Neural cell (in vitro differentiated cells): ENCODE results near the gene KCNE1. TPM values are rescaled to one million over a fixed set of nuclear protein-coding genes. Genes with fewer than 3 reads are reported as not detected.

ENCODE experiments used
- H2AFZ ChIP-seq: fragments of 200-600, 300-800 bp; sonication (generic), shearing (Covaris generic); 2 replicates; pipeline ENCODE4 v1.6.0; 2014; ENCODE audit warnings: low read depth, mild to moderate bottlenecking, antibody characterized with exemption, low read length, moderate library complexity
- H3F3A ChIP-seq: fragments of 200-600 bp; shearing (Covaris generic); 2 replicates; pipeline ENCODE4 v1.6.1; 2016; ENCODE audit warnings: mild to moderate bottlenecking, moderate library complexity, mixed read lengths, antibody characterized with exemption, low read length; ENCODE audit not compliant: insufficient read depth, poor library complexity, severe bottlenecking
- H3K27ac ChIP-seq: fragments of 200-600, 300-800 bp; sonication (generic), shearing (Covaris generic); 2 replicates; pipeline ENCODE4 v1.5.1; 2014; ENCODE audit warnings: mild to moderate bottlenecking, low read length, moderate library complexity
- H3K27me3 ChIP-seq: fragments of 300-800, 200-600 bp; sonication (generic), shearing (Covaris generic); 2 replicates; pipeline ENCODE4 v1.6.0; 2014; ENCODE audit warnings: mild to moderate bottlenecking, low read depth, low read length, moderate library complexity; ENCODE audit not compliant: insufficient read depth
- H3K36me3 ChIP-seq: fragments of 300-800, 200-600 bp; sonication (generic), shearing (Covaris generic); 2 replicates; pipeline ENCODE4 v1.5.1; 2014; ENCODE audit warnings: mild to moderate bottlenecking, antibody characterized with exemption, low read length, moderate library complexity; ENCODE audit not compliant: insufficient read depth
- H3K4me2 ChIP-seq: fragments of 300-800, 200-600 bp; sonication (generic), shearing (Covaris generic); 2 replicates; pipeline ENCODE4 v1.6.0; 2014; ENCODE audit warnings: mild to moderate bottlenecking, low read length
- H3K4me3 ChIP-seq: fragments of 300-800, 200-600 bp; sonication (generic), shearing (Covaris generic); 2 replicates; pipeline ENCODE4 v1.5.1; 2014; ENCODE audit warnings: mild to moderate bottlenecking, low read length, moderate library complexity
- H3K79me2 ChIP-seq: fragments of 200-600 bp; shearing (Covaris generic); replicated peaks from 2 replicates; pipeline ENCODE4 v1.6.0; 2014; ENCODE audit warnings: mild to moderate bottlenecking, low read length, moderate library complexity; ENCODE audit not compliant: insufficient read depth
- H3K9ac ChIP-seq: fragments of 300-800, 200-600 bp; sonication (generic), shearing (Covaris generic); 2 replicates; pipeline ENCODE4 v1.6.1; 2016; ENCODE audit warnings: mild to moderate bottlenecking, low read length, mixed read lengths
- H3K9me2 ChIP-seq: fragments of 200-600 bp; shearing (Covaris generic); 2 replicates; pipeline ENCODE4 v1.6.1; 2016; ENCODE audit warnings: mild to moderate bottlenecking, low read length, mixed read lengths; ENCODE audit not compliant: insufficient read depth
- H3K9me3 ChIP-seq: fragments of 200-600, 300-800 bp; sonication (generic), shearing (Covaris generic); 2 replicates; pipeline ENCODE4 v1.6.1; 2016; ENCODE audit warnings: mild to moderate bottlenecking, mixed run types, low read length, moderate library complexity, mixed read lengths
- H4K20me1 ChIP-seq: fragments of 200-600 bp; shearing (Covaris generic); 2 replicates; pipeline ENCODE4 v1.6.1; 2016; ENCODE audit warnings: mild to moderate bottlenecking, mixed run types; ENCODE audit not compliant: insufficient read depth
- EP300 ChIP-seq: fragments of 450-650 bp; conservative IDR thresholded peaks from 2 replicates; pipeline ENCODE4 v1.6.1; 2014; ENCODE audit warnings: antibody characterized with exemption, mild to moderate bottlenecking, moderate library complexity; ENCODE audit not compliant: poor library complexity, severe bottlenecking
- EZH2 ChIP-seq: fragments of 200-600, 300-800 bp; shearing (Covaris generic), sonication (generic); IDR thresholded peaks from 2 replicates; pipeline ENCODE4 v1.6.1; 2014; ENCODE audit warnings: antibody characterized with exemption, low read length, borderline replicate concordance, mild to moderate bottlenecking; ENCODE audit not compliant: insufficient read depth, poor library complexity, severe bottlenecking
- MXI1 ChIP-seq: fragments of 450-650 bp; conservative IDR thresholded peaks from 2 replicates; pipeline ENCODE4 v1.6.1; 2014; ENCODE audit warnings: antibody characterized with exemption, mild to moderate bottlenecking; ENCODE audit not compliant: poor library complexity, severe bottlenecking
- POLR2AphosphoS5 ChIP-seq: IDR thresholded peaks from 2 replicates; pipeline ENCODE4 v1.6.1; 2012
- RAD21 ChIP-seq: fragments of 450-650 bp; conservative IDR thresholded peaks from 2 replicates; pipeline ENCODE4 v1.6.1; 2014; ENCODE audit warnings: antibody characterized with exemption, mild to moderate bottlenecking, moderate library complexity
- SMC3 ChIP-seq: fragments of 450-650 bp; conservative IDR thresholded peaks from 2 replicates; pipeline ENCODE4 v1.6.1; 2014; ENCODE audit warnings: antibody characterized with exemption, mild to moderate bottlenecking, moderate library complexity; ENCODE audit not compliant: poor library complexity
- TAF1 ChIP-seq: IDR thresholded peaks from 2 replicates; pipeline ENCODE4 v1.6.1; 2012; ENCODE audit warnings: low read depth
- polyA plus RNA-seq: library from polyadenylated mRNA; depleted of rRNA; stranded (reverse); fragments of >200 nt; gene quantifications from 2 replicates; pipeline ENCODE4 v1.2.3, GENCODE V29; 2014
- TF ChIP-seq, protein P1 (sequence below): IDR thresholded peaks from 2 replicates; pipeline ENCODE4 v1.6.1; 2012; ENCODE audit warnings: borderline replicate concordance
- TF ChIP-seq, protein P2 (sequence below): fragments of 450-650 bp; IDR thresholded peaks from 2 replicates; pipeline ENCODE4 v1.5.1; 2014; ENCODE audit warnings: antibody characterized with exemption, mild to moderate bottlenecking, moderate library complexity; ENCODE audit not compliant: poor library complexity, severe bottlenecking

KCNE1 gene
- polyA plus RNA-seq, 1 donor from 2014 or later: not detected

DNA sequence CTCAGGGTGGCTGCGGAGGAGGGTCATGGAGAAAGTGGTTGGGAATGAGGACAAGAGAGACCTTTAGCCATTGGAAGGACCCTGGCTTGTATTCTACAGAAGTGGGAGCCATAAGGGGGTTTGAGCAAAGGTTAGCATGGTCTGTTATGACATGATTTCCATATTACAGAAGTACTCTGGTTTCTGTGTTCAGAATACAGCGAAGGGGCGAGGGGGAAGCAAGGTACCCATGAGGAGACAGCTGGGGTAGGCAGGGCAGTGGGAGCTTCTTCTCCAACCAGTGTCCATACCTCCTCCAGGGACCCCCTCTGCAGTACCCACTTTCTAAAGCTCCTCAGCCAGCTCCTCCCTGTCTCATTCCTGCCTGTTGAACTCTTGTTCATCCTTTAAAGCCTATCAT lies 21.9 kb upstream of the KCNE1 start:
- H3K36me3 ChIP-seq: no peaks in the 10 kb centered on the region
- H3K4me3 ChIP-seq: no peak overlapping the region
- H2AFZ ChIP-seq: no peak overlapping the region
- TF ChIP-seq EZH2 (no peak), RAD21 (no peak), POLR2AphosphoS5 (no peak), SMC3 (no peak), TAF1 (no peak), MXI1 (no peak), EP300 (no peak)
- TF ChIP-seq, protein P1, sequence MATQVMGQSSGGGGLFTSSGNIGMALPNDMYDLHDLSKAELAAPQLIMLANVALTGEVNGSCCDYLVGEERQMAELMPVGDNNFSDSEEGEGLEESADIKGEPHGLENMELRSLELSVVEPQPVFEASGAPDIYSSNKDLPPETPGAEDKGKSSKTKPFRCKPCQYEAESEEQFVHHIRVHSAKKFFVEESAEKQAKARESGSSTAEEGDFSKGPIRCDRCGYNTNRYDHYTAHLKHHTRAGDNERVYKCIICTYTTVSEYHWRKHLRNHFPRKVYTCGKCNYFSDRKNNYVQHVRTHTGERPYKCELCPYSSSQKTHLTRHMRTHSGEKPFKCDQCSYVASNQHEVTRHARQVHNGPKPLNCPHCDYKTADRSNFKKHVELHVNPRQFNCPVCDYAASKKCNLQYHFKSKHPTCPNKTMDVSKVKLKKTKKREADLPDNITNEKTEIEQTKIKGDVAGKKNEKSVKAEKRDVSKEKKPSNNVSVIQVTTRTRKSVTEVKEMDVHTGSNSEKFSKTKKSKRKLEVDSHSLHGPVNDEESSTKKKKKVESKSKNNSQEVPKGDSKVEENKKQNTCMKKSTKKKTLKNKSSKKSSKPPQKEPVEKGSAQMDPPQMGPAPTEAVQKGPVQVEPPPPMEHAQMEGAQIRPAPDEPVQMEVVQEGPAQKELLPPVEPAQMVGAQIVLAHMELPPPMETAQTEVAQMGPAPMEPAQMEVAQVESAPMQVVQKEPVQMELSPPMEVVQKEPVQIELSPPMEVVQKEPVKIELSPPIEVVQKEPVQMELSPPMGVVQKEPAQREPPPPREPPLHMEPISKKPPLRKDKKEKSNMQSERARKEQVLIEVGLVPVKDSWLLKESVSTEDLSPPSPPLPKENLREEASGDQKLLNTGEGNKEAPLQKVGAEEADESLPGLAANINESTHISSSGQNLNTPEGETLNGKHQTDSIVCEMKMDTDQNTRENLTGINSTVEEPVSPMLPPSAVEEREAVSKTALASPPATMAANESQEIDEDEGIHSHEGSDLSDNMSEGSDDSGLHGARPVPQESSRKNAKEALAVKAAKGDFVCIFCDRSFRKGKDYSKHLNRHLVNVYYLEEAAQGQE: no peak
- TF ChIP-seq, protein P2, sequence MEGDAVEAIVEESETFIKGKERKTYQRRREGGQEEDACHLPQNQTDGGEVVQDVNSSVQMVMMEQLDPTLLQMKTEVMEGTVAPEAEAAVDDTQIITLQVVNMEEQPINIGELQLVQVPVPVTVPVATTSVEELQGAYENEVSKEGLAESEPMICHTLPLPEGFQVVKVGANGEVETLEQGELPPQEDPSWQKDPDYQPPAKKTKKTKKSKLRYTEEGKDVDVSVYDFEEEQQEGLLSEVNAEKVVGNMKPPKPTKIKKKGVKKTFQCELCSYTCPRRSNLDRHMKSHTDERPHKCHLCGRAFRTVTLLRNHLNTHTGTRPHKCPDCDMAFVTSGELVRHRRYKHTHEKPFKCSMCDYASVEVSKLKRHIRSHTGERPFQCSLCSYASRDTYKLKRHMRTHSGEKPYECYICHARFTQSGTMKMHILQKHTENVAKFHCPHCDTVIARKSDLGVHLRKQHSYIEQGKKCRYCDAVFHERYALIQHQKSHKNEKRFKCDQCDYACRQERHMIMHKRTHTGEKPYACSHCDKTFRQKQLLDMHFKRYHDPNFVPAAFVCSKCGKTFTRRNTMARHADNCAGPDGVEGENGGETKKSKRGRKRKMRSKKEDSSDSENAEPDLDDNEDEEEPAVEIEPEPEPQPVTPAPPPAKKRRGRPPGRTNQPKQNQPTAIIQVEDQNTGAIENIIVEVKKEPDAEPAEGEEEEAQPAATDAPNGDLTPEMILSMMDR: no peak
- H3K27me3 ChIP-seq: no peaks in the 10 kb centered on the region
- H3K9ac ChIP-seq: no peak overlapping the region
- H3F3A ChIP-seq: no peaks in the 10 kb centered on the region
- no peaks in the 10 kb centered on the region for H4K20me1 ChIP-seq
- no peaks in the 10 kb centered on the region for H3K9me2 ChIP-seq
- H3K9me3 ChIP-seq: no peaks in the 10 kb centered on the region
- no peak overlapping the region for H3K4me2 ChIP-seq
- H3K79me2 ChIP-seq: no peaks in the 10 kb centered on the region
- H3K27ac ChIP-seq: no peak overlapping the region

DNA sequence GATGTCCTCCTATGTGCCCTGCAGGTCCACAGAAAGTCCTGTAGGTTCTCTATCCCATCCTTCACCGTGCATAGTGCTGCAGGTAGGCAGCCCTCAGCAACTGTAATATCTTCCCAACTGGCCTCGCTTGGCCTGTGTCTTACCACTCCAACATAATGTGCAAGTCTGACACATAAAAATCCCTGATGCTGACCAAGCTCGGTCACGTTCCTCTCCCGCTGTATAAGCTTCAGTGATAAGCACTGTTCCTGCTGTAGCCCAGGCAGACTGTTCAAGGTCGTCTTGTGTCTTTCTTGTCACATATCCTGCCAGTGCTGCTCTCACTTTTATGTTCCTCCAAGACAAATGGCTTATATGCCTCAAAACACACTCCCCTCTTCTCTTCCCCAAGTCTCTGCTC lies 19.4 kb upstream of the KCNE1 start:
- Histone ChIP-seq H3K36me3 (no peaks in the 10 kb centered on the region), H2AFZ (no peak overlapping the region), H3K9me3 (no peaks in the 10 kb centered on the region), H3F3A (no peaks in the 10 kb centered on the region), H4K20me1 (no peaks in the 10 kb centered on the region), H3K9ac (no peak overlapping the region), H3K79me2 (no peaks in the 10 kb centered on the region), H3K9me2 (no peaks in the 10 kb centered on the region), H3K27ac (no peak overlapping the region), H3K4me2 (no peak overlapping the region), H3K27me3 (no peaks in the 10 kb centered on the region), H3K4me3 (no peak overlapping the region)
- TF ChIP-seq POLR2AphosphoS5 (no peak), EZH2 (no peak), TAF1 (no peak), SMC3 (no peak), RAD21 (no peak), MXI1 (no peak), EP300 (no peak)
- TF ChIP-seq, protein P1: no peak
- TF ChIP-seq, protein P2: no peak
